ENCODE results near the gene RORC.

DNA sequence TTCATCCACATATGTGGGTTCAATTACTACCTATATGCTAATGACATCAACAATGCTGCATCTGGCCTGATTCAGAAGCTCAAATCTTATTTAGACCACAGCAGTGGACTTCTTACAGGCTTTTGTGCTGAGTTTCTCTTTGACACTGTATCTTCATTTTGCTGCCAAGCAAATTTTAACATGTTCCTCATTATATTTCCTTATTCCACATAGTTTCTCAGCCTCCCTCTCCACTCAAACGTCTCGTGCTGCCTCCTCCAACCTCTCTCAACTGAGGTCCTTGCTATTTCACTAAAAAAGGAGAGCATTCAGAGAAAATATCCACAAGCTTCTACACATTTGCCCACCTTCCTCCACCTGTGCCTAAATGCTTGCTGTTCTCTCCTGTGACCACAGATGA is 47.8 kb downstream of the RORC start:
- TF ChIP-seq, protein P1, sequence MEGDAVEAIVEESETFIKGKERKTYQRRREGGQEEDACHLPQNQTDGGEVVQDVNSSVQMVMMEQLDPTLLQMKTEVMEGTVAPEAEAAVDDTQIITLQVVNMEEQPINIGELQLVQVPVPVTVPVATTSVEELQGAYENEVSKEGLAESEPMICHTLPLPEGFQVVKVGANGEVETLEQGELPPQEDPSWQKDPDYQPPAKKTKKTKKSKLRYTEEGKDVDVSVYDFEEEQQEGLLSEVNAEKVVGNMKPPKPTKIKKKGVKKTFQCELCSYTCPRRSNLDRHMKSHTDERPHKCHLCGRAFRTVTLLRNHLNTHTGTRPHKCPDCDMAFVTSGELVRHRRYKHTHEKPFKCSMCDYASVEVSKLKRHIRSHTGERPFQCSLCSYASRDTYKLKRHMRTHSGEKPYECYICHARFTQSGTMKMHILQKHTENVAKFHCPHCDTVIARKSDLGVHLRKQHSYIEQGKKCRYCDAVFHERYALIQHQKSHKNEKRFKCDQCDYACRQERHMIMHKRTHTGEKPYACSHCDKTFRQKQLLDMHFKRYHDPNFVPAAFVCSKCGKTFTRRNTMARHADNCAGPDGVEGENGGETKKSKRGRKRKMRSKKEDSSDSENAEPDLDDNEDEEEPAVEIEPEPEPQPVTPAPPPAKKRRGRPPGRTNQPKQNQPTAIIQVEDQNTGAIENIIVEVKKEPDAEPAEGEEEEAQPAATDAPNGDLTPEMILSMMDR (IDR thresholded peaks at IDR 0.05; ENCODE audit: low read length) = no peak
- TF ChIP-seq EZH2 (optimal IDR thresholded peaks at IDR 0.05; ENCODE audit: low read depth, low read length) = no peak

Data from MM.1S (cell line).